Stimulated activated CD4-positive, alpha-beta T cell treated with anti-CD3 and anti-CD28 coated beads, Interleukin-2, amount 100 ng/mL, for 48 hours (primary cell): ENCODE results near the gene SLC24A5.

ENCODE experiments used
- DNase-seq, 2 donors: peaks; one replicate each; pipeline ENCODE4 v3.0.0-alpha.2; 2020

Gene SLC24A5

GRCh38 chr15:48191574-48192225, 70.9 kb downstream of the SLC24A5 start, which contains the start of gene CTXN2:
TSS of gene CTXN2 (plus strand) at chr15:48191665. CDS start at chr15:48201301, 9,636 bp downstream.
- no peak for DNase-seq
